ENCODE results near the gene EIPR1. TPM values are rescaled to one million over a fixed set of nuclear protein-coding genes. Genes with fewer than 3 reads are reported as not detected.

EIPR1 gene
- total and polyA plus RNA-seq, 10 of the 15 experiments (the other 5 are each of a cell fraction or from before 2014, with no cell fraction given): 23.6 to 61.2 (median 42.2) TPM

DNA sequence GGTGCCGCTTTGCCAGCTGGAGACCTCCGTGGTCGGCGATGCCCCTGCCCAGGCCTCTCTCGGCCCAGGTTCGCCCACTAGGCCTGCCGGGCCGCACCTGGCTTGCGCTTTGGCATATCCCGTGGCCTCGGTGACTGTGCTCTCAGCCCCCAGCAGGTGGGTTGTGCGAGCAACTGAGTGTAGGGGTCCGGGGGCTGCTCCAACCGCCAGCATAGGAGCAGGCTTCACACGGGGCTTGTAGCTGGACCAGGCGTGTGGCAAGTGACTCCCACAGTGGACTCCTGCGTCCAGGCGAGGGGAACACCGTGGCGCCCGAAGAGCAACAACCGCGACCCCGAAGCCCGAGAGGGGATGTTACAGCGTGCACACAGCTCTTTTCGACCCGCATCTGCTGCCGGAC lies 11.6 kb upstream of the EIPR1 start:
- CTCF ChIA-PET: interaction anchor here (0.6 kb wide), 1 partner anchor 13 kb away, joined by 3 read pairs; no protein-coding TSS in a partner anchor
- FAIRE-seq (no peak), ATAC-seq (no peak), DNase-seq (ENCODE audit: low read depth, low spot score) (no peak)
- in situ Hi-C loops (cut with MboI): no loop called here
- no TSS peak for BruUV-seq (replicated peaks)
- no peaks in the 10 kb centered on the region; the same call in 2 of the 3 replicates for H3K9me3 ChIP-seq (replicated peaks; ENCODE audit: control insufficient read depth, insufficient read depth, low read length)
- no peak for TF ChIP-seq ZBTB33 (IDR thresholded peaks at IDR 0.05)
- no peak for TF ChIP-seq PKNOX1 (IDR thresholded peaks at IDR 0.05)
- TF ChIP-seq RAD51 (IDR thresholded peaks at IDR 0.05): no peak
- TF ChIP-seq SMAD1 (IDR thresholded peaks at IDR 0.05; ENCODE audit: low read depth, partially characterized antibody): no peak
- no peak for TF ChIP-seq MEF2A (IDR thresholded peaks at IDR 0.05; ENCODE audit: insufficient read depth, low read depth, low read length)
- no peak for TF ChIP-seq NR2C2 (IDR thresholded peaks at IDR 0.05; ENCODE audit: borderline replicate concordance, control insufficient read depth, insufficient read length, low read depth)
- no peak for TF ChIP-seq EGR1 (IDR thresholded peaks at IDR 0.05; ENCODE audit: borderline replicate concordance in 1 of 2, low read depth in 2 of 2, low read length in 2 of 2)
- no peak for TF ChIP-seq ZNF207 (IDR thresholded peaks at IDR 0.05; ENCODE audit: borderline replicate concordance)
- H3K27ac ChIP-seq (ENCODE audit: control insufficient read depth, insufficient read depth): no peak overlapping the region
- SMC1A ChIA-PET (ENCODE audit: uncharacterized antibody, unreplicated experiment): no interaction called here
- POLR2A ChIA-PET: no interaction called here
- H3K4me2 ChIP-seq (ENCODE audit: control insufficient read depth, insufficient read depth): no peak overlapping the region
- H3K9ac ChIP-seq (ENCODE audit: control insufficient read depth, insufficient read depth, low read length): no peak overlapping the region
- H3K27me3 ChIP-seq (replicated peaks in 1 of 2; ENCODE audit: control insufficient read depth in 2 of 2, insufficient read depth in 2 of 2, low read length in 1 of 2): no peaks in the 10 kb centered on the region
- RAD21 ChIA-PET (ENCODE audit: unreplicated experiment): no interaction called here
- H4K20me1 ChIP-seq (ENCODE audit: control insufficient read depth, insufficient read depth): no peaks in the 10 kb centered on the region
- no peak overlapping the region for H2AFZ ChIP-seq (ENCODE audit: control insufficient read depth, low read depth, low read length)
- intact Hi-C loops (cut with micrococcal nuclease; ENCODE audit: unreplicated experiment): no loop called here
- H3K4me3 ChIP-seq: no peak overlapping the region
- H3K36me3 ChIP-seq (ENCODE audit: control insufficient read depth in 2 of 2, insufficient read depth in 2 of 2, low read length in 1 of 2): peaks cover 12 to 22% of the 10 kb centered on the region in 2 experiments; a peak in 3 of 4 replicates
- 98% methylated on average over 27 of the region's 29 CpGs for WGBS (ENCODE audit: insufficient coverage, insufficient replicate concordance, low lambda C conversion rate, missing lambda C conversion rate)
- no peaks in the 10 kb centered on the region; the same call in none of the 2 replicates for H3K79me2 ChIP-seq (ENCODE audit: control insufficient read depth, insufficient read depth, low read length)
- no peaks in the 10 kb centered on the region for H3K4me1 ChIP-seq (ENCODE audit: control insufficient read depth, insufficient read depth, low read length)
